ENCODE data around the gene CDH3.

CDH3 gene

DNA sequence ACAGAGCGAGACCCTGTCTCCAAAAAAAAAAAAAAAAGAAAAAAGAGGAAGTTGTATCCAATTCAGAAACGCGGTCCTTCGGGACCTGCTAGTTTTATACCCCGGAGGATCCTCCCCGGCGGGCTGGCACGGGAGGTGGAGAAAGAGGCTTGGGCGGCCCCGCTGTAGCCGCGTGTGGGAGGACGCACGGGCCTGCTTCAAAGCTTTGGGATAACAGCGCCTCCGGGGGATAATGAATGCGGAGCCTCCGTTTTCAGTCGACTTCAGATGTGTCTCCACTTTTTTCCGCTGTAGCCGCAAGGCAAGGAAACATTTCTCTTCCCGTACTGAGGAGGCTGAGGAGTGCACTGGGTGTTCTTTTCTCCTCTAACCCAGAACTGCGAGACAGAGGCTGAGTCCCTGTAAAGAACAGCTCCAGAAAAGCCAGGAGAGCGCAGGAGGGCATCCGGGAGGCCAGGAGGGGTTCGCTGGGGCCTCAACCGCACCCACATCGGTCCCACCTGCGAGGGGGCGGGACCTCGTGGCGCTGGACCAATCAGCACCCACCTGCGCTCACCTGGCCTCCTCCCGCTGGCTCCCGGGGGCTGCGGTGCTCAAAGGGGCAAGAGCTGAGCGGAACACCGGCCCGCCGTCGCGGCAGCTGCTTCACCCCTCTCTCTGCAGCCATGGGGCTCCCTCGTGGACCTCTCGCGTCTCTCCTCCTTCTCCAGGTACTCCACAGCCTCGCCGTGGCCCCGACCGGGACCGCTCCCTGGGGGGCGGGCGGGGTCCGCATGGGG, at the start of gene CDH3:
CDH3 (plus strand) TSS at position 596 of the 779 bp plus-strand sequence; CDS start at position 666, 70 bp downstream.
- DNase-seq: no peak

DNA sequence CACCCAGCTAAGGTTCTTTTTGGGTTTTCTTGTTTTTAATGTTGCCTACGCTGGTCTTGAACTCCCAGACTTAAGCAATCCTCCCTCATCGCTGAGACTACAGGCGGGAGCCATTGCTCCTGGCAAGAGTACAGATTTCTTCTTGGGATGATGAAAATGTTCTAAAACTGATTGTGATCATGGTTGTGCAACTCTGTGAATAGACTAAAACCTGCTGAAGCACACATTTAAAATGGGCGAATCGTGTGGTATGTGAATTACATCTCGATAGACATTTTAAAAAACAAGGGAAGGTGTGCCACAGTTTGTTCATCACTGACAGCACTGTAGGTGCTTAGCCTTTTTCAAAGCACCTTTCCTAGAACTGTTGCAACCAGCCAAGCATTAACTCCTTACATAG, 48.8 kb upstream of the CDH3 start:
- no peak for DNase-seq

DNA sequence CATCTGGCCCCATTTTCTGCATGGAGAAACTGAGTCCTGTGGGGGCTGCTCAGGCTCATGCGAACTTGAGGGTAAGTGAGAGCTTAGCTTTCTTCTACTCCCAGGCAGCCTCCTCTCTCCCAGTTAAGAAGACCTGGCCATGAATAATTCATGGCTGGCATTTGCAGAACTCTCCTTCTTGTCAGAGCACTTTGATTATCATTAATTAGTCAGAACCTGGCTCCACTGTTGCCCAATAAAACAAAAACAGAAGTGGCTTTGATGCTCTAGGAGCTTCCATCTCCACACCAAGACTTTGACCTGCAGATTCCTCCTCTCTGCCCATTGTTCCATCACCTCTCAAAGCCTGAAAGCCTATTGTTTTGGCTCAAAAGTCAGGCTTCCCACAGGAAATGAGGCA, 45.5 kb upstream of the CDH3 start:
- DNase-seq: no peak

DNA sequence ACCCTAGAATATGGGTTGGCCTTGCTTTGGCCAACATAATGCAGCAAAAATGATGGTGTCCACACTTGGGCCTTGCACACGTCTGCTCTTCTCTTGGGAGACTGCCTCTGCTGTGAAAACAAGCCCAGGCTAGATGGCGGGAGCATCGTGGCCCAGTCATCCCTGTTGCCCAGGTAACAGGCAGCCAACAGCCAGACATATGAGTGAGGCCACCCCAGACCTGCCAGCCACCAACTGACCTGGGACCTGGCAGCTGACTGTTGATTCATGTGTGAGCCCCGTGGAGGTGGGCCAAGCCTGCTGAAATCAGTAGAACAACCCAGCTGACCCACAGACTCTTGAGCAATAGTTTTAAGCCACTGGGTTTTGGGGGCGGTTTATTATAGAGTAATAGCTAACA, 39.4 kb upstream of the CDH3 start:
- no peak for DNase-seq

DNA sequence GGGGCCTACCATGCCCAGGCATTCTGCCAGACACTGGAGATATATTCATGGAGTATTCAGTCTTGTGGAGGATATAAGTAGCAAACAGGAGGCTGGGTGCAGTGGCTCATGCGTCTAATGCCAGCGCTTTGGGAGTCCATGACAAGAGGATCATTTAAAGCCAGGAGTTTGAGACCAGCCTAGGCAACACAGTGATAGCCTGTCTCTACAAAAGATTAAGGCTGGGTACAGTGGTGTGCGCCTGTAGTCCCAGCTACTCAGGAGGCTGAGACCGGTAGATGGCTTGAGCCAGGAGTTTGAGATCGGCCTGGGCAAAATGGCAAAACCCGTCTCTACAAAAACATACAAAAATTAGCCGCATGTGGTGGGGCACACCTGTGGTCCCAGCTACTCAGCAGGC, 37.7 kb upstream of the CDH3 start:
- DNase-seq: no peak

DNA sequence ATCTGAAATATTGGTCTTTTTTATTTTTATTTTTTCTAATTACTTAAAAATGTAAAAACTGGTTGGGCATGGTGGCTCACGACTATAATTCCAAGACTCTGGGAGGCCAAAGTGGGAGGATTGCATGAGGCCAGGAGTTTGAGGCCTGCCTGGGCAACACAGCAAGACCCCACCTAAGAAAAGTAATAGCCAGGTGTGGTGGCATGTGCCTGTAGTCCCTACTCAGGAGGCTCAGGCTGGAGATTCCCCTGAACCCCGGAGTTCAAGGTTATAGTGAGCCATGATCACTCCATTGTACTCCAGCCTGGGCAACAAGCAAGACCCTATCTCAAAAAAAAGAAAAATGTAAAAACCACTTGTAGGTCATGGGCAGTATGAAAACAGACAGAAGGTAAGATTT, 36.8 kb upstream of the CDH3 start:
- no peak for DNase-seq

DNA sequence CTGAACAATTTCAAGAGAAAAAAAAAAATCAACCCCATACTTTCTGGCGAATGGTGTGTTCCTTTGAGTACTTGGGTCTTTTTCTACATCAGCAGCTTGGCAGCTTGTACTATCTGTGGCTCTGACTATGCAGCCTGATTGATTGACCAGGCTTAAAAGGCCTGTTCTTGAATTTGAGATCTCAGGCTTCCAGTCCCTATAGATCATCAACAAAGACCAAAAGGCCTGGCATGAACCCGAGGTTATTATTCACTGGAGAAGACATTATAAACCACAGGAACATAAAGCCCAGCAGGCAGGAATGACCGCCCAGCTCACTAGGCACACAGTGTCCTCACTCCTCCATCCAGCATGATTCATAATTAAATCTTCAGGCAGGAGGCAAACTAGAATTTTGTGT, 32.1 kb upstream of the CDH3 start:
- no peak for DNase-seq

DNA sequence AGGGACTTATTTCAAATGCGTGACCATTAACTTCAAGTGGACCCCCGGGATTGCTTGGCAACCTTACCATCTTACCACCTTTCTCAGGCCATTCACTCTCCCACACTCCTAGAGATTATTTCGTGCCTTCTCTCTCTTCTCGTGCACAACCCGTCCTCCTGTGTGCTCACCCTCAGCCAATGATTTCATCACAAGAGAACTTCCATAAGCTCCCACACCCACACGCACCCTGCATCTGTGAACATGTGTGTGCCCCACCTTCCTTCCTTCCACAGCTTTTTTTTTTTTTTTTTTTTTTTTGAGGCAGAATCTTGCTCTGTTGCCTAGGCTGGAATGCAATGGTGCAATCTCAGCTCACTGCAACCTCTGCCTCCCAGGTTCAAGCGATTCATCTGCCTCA, 27.4 kb upstream of the CDH3 start:
- no peak for DNase-seq

DNA sequence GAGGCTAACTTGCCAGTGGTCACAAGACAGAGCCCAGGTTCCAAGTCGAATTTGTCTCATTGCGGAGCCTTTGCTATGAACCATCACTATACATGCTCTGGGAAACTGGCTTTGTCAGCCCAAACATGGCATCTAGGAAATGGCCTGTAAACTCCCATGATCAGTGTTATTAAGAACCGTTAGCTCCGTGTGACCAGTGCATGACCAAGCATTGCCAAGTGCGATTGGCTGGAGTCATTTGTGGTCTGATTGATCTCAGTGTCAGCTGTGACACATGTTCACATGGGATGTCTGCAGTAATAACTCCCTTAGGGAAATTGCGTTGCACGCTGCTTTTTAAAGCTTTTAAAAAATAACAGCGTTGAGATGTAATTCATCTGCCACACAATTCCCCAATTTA, 18.6 kb upstream of the CDH3 start:
- no peak for DNase-seq

DNA sequence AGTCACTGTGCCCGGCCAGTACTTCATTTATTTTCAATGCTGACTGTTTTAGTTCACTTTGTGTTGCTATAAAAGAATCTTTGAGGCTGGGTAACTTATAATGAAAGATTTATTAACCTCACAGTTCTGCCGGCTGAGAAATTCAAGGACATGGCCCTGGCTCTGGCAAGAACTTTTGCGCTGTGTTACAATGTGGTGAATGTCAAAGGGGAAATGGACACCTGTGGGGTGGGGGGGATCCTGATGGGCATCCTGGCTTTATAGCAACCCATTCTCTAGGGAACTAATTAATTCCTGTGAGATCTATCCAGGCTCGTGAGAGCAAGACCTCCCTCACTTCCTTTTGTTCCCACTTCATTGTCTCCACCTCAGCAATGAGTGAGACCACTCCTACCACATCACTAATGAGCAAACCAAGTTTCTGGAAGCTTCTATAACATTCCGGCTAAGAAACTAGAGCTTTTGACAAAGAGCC, 17.1 kb upstream of the CDH3 start:
- DNase-seq: no peak

DNA sequence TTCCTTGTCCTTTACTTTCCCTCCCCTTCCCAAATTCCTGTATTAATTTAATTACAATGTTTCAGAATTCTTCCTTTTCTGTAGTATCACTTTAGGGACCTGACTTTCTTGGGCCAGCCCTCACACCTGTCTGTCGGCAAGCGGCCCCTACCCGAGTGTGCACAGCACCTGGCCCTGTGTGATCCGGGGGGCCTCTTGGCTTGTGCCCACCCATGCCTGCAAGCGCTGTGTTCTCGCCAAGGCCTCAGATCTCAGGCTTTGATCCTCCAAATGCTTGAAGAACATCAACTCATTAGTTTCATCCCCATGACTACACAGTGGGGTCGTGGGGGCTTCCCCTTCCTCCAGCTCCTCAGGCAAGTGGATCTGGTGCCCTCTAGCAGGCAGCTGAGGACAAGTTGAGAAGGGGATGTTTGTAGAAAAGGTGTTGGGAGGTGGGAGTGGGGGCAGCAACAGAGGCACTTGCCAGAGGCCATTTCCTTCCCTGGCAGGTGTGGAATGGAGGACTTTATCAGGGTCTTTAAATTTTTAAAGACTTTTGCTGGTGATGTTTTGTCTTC, 15.7 kb upstream of the CDH3 start:
- no peak for DNase-seq

DNA sequence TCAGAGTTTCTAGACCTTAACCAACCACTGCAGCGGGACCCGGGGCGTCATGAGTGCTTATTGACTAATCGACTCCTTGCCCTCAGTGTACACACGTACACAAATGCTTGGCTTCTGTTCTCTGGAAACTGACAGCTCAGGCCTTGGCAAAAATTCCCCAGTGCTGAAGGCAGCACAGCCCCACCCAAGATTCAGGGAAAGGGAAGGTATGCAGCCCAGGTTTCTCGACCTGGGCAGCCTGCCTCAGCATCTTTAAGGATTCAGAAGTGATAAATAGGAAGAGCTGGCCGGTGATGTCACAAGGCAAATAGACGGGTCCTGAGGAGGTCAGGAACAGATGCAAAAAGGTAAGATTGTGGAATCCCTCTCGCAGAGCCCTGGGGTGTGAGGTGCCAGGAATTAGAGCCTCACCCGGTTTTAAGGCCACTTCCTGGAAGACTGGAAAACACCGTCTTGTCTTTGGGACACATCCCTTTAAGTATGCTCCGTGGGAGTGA, 9.0 kb upstream of the CDH3 start:
- no peak for DNase-seq

DNA sequence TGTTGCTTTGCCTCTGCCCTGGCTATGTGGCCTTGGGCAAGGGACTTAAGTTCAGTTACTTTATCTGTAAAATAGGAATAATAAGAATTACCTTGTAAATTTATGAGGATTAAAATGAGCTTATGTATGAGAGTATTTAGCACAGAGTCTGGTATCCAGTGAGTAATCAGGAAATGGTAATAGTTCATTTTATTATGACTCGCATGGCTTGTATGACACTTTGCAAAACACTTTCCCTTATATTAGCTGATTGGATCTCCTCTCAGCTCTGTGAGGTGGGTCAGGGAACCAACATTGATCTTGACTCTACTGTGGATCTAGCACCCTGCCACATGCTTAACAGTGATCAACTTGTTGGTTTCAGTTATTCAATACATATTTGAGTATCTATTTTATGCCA, 8.3 kb upstream of the CDH3 start:
- no peak for DNase-seq

DNA sequence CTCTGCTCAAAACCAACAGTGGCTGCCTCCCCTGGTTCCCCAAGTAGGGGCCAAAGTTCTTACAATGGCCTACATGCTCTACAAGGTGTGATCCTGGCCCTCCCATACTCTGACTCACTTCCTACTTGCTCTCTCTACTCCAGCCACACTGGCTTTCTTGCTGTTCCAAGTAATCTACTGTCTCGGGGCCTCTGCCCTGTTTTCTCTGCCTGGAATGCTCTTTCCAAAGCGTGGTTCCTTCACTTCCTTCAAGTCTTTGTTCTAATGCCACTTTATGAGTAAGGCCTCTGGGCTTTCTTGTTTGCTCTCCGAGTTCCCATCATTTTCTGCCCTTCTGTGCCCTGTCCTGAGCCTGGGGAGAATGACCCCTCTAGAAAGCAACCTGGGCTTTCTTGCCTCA, 4.1 kb upstream of the CDH3 start:
- DNase-seq: no peak

DNA sequence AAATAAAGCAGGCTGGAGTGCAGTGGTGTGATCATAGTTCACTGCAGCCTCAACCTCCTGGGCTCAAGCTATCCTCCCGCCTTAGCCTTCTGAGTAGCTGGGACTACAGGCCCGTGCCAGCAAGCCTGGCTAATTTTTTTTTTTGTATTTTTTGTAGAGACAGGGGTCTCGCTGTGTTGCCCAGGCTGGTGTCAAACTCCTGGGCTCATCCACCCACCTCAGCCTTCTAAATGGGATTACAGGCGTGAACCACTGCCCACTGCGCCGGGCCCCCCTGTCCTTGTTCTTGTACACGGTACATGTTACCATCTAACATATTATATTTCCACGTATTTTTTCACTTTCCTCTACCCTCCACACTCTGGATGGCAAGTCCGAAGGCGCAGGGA, 3.1 kb upstream of the CDH3 start:
- no peak for DNase-seq

DNA sequence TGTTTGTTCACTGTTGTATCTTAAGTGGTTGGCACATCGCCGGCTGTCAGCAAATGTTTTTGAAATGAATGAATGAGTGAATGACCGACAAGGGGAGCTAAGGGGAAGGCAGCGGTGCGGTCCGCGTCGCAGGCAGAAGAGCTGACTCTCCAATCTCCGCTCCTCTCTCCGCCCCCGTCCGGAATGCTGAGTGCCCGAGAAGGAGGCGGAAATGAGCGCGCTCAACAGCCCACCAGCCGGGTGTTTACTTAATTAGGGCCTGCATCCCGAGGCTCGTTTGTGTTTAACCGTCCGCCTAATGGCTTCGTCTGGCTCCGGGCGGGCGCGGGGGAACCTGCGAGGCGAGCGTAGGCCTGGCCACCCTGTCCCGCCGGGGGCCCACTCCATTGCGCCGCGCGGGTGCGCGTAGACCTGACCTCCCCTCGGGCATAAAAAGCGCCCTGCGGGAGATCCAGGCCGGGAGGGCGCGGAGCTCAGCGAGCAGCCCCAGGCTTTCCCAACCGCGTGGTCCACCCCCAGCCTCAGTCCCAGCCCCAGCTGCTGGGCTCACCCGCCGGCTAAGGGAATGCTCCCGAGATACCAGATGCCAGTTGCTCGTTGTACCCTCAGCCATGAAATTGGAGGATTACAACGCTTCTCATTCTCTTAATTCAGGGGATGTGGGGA, 2.5 kb upstream of the CDH3 start:
- no peak for DNase-seq

DNA sequence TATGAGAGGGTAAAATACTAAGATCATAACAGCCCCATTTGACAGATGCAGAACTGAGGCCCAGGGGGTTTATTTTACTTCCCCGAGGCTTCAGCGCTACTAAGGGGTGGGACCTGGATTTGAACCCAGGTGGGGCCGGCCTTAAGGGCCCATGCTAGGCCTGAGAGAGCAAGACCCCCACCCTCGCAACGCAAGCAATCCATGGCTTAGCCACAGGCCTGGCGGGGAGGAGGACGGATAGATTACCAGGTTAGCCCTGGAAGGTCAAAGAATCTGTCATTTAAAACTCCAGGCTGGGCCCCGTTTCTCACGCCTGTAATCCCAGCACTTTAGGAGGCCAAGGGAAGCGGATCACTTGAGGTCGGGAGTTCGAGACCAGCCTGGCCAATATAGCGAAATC, 1.9 kb upstream of the CDH3 start:
- no peak for DNase-seq

DNA sequence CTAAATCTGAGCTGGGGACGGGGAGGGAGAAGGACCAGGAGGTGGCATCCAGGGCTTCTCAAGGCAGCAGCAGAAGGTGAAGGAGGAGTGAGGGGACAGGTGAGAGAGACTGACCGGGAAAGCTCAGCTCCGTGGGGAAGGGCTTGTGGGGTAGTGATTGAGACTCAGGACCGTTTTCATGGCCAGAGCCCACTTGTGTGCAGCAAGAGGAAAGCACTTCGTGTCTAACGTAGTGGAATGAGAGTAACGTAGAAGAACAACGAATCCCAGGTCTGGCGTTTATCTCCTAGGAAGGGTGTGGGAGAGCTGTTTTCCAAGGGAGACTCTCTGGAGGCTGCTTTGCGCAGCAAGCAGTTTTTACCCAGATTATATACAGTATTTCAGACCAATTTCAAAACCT, 1.3 kb upstream of the CDH3 start:
- no peak for DNase-seq

DNA sequence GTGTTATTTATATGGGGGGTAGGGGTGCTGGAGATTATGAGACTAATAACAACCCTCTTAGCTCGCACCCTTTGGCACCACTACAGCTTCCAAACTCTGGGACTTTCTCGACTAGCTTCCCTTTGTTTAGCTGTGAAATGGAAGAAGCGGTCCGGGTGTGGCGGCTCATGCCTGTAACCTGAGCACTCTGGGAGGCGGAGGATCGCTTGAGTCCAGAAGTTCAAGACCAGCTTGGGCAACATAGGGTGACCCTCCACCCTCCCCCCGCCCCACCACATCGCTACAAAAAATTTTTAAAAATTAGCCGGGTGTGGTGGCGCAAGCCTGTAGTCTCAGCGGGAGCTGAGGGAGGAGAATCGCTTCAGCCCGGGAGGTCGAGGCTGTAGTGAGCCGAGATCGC, 814 bp upstream of the CDH3 start:
- DNase-seq: no peak

DNA sequence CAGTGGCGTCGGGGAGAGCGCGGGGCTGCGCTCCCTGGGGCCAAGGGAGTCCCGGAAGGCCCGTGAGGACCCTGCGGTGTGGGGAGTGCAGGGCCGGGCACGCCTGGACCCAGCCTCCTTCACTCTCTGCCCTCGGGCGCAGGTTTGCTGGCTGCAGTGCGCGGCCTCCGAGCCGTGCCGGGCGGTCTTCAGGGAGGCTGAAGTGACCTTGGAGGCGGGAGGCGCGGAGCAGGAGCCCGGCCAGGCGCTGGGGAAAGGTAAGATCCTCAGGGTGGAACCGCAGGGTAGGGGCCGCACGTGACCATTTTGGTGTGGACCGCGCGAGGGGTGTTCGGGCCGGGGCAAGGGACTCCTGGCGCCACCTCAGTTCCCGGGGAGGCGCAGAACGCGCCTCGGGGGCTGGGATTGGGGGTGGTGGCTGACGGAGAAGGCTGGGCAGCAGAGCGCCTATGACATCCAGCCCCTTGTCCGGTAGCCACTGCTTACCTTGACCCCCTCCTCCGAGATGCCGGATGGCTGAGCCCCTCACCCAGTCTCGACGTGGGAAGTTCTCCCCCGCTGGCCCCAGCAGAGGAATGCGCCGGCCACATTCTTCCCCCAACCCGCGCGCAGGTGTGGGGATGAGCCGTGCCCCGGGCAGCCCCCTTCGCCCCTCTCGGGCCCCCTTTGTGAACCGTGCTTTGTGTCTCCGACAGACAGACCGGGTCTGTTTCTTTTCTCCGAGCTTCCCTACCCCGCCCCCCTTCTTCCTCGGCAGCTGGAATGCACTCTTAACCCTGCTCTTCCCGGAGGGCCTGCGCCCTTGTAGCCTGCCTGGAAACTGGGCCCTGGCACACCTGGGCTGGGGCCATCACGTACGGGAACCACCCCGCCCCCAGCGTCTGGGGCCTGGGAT, 631 bp downstream of the CDH3 start:
- DNase-seq: no peak

DNA sequence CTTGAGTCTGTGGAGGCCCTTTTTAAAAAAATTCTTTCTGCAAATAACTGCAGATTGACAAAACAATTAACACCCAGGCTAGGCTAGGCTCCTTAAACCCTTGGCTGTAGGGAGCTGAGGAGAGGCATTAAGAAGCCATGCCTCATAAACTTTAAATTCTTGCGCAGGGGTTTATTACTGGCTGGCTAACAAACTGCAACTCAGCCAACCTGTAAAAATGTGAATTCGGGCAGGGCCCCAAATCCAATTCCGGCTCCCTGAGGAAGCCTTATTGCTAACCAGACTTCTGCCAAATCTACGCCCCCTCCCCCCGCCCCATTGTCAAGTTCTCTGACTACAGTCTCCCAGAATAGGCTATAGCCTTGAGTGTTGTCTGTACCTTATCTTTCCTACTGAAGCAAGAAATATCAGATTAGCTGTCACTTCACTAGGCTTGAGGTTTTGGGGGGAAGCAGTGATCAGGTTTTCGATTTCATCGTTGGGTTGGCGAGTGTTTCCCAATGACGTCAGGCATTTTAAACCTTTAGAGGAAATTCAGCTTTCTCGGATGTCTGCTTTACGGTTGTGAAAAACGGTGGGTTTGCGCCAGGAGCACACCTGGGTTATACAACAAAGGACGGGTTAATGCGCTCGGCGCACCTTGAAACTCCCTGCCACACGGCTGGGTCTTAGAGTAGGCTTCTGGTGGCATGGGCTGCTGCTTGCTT, 2.0 kb downstream of the CDH3 start:
- no peak for DNase-seq

DNA sequence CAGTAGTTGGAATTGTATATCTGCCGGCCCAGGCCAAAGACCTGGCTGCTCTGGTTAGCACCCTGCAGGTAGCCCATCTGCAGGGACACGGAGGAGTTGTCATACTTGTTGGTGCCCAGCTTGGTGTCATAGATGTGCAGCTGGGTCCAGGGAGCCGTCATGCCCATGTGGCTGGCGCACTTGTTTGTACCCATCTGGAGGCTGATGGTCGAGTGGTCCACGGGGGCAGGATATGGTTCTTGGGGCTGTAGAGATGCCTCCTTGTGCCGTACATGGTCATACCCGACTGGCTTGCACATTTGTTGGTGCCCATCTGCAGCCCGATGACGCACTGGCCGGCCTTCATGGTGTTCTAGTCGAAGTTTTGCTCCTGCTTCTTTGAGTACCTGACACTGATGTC, 6.0 kb downstream of the CDH3 start:
- no peak for DNase-seq

DNA sequence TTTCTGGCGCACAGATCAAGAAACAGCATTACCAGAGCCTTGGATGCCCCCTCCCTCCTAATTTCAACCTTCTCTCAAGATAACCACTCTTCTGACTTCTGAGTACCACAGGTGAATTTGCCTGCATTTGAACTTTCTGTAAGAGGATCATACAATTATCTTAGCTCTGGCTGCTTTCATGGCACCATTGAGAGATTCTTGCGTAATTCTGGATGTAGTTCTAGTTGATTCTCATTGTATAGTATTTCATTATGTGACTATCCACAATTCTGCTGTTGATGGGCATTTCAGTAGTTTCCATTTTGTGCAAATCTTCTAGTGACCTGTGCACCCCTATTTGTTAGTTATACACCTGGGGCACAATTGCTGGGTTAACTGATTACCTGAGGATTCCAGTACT, 7.5 kb downstream of the CDH3 start:
- no peak for DNase-seq

Data from cortex of kidney (tissue), 1 donor.